GM12878 (cell line): ENCODE measurements around the gene ST6GALNAC3. TPM values are rescaled to one million over a fixed set of nuclear protein-coding genes. Genes with fewer than 3 reads are reported as not detected.

Source experiments
- ATAC-seq: fragments of 200-7000 bp; cut with Tn5 transposase; 3 replicates; pipeline ENCODE4 v1.9.1; 2020; ENCODE audit warnings: mild to moderate bottlenecking, moderate library complexity
- BruUV-seq: library from RNA; stranded (reverse); fragments of 400-500 nt; replicated peaks from 2 replicates; lab custom pipeline; 2021; lab: Mats Ljungman, UMichigan
- CTCF ChIA-PET: fragments of 300-600 bp; sonication (Branson Sonifier 250); formaldehyde crosslinking; extraction: SDS; loops from one replicate; lab custom pipeline; 2021; ENCODE audit warnings: inconsistent platforms; lab: Yijun Ruan, JAX
- POLR2A ChIA-PET: fragments of 350-600 bp; formaldehyde crosslinking; extraction: SDS; loops from one replicate; lab custom pipeline; 2021; ENCODE audit warnings: inconsistent platforms; lab: Charles Lee
- RAD21 ChIA-PET: fragments of 300-600 bp; sonication (Branson Sonifier 250); formaldehyde crosslinking; loops from one replicate; lab custom pipeline; 2023; ENCODE audit warnings: antibody characterized with exemption; ENCODE audit not compliant: unreplicated experiment; lab: Charles Lee
- SMC1A ChIA-PET: fragments of 300-600 bp; sonication (Branson Sonifier 250); formaldehyde crosslinking; loops from one replicate; lab custom pipeline; 2023; ENCODE audit not compliant: unreplicated experiment, uncharacterized antibody; lab: Charles Lee
- DNase-seq: peaks from one replicate; pipeline ENCODE4 v3.0.0-alpha.2; 2011; ENCODE audit warnings: low read depth, low spot score
- FAIRE-seq: peaks from 3 replicates; lab custom pipeline; 2011; peaks lifted over from hg19 to GRCh38; lab: Jason Lieb, UNC
- H2AFZ ChIP-seq: 2 replicates; pipeline ENCODE4 v1.6.0; 2011; ENCODE audit warnings: low read depth, low read length, control low read depth; ENCODE audit not compliant: control insufficient read depth
- H3K27ac ChIP-seq: 2 replicates; pipeline ENCODE4 v1.5.1; 2011; ENCODE audit warnings: control low read depth; ENCODE audit not compliant: control insufficient read depth, insufficient read depth
- H3K27me3 ChIP-seq, 2 experiments: replicated peaks in 1 of 2; 2 replicates each; pipeline versions ENCODE4 v1.6.0 to v1.6.1; 2011; ENCODE audit warnings: low read length in 1 of 2; ENCODE audit not compliant: control insufficient read depth in 2 of 2, insufficient read depth in 2 of 2
- H3K36me3 ChIP-seq, 2 experiments: 2 replicates each; pipeline ENCODE4 v1.5.1; 2011; ENCODE audit warnings: low read length in 1 of 2; ENCODE audit not compliant: control insufficient read depth in 2 of 2, insufficient read depth in 2 of 2
- H3K4me1 ChIP-seq: 2 replicates; pipeline ENCODE4 v1.6.1; 2011; ENCODE audit warnings: mild to moderate bottlenecking, low read length, moderate library complexity, mixed read lengths; ENCODE audit not compliant: control insufficient read depth, insufficient read depth
- H3K4me2 ChIP-seq: 2 replicates; pipeline ENCODE4 v1.6.0; 2011; ENCODE audit warnings: control low read depth; ENCODE audit not compliant: control insufficient read depth, insufficient read depth
- H3K4me3 ChIP-seq: fragments of 200-600 bp; sonication (generic); 2 replicates; pipeline ENCODE4 v1.5.1; 2016
- H3K79me2 ChIP-seq: 2 replicates; pipeline ENCODE4 v1.6.0; 2011; ENCODE audit warnings: low read length; ENCODE audit not compliant: control insufficient read depth, insufficient read depth
- H3K9ac ChIP-seq: 2 replicates; pipeline ENCODE4 v1.8.0; 2011; ENCODE audit warnings: low read length, control low read depth, mixed read lengths; ENCODE audit not compliant: control insufficient read depth, insufficient read depth
- H3K9me3 ChIP-seq: replicated peaks from 3 replicates; pipeline ENCODE4 v1.5.1; 2011; ENCODE audit warnings: mild to moderate bottlenecking, low read length; ENCODE audit not compliant: control insufficient read depth, insufficient read depth
- H4K20me1 ChIP-seq: 2 replicates; pipeline ENCODE4 v1.6.0; 2011; ENCODE audit not compliant: control insufficient read depth, insufficient read depth
- ATF3 ChIP-seq: IDR thresholded peaks from 2 replicates; pipeline ENCODE4 v1.6.1; 2011; ENCODE audit warnings: low read depth, mild to moderate bottlenecking, low read length, moderate library complexity, borderline replicate concordance; ENCODE audit errors: extremely low read depth
- EGR1 ChIP-seq, 2 experiments: IDR thresholded peaks; 1 replicate in 1 of 2; 2 replicates in 1 of 2; pipeline ENCODE4 v1.6.1; 2011 to 2012; ENCODE audit warnings: low read depth in 2 of 2, low read length in 2 of 2, borderline replicate concordance in 1 of 2, mild to moderate bottlenecking in 1 of 2, moderate library complexity in 1 of 2
- ELK1 ChIP-seq: IDR thresholded peaks from 2 replicates; pipeline ENCODE4 v1.6.1; 2012; ENCODE audit warnings: low read depth, low read length, improper control_type of control experiment
- EZH2 ChIP-seq: IDR thresholded peaks from 2 replicates; pipeline ENCODE4 v1.6.1; 2012; ENCODE audit warnings: low read depth, mild to moderate bottlenecking, control low read depth, inconsistent platforms, low read length, borderline replicate concordance; ENCODE audit not compliant: control insufficient read depth
- IRF4 ChIP-seq: IDR thresholded peaks from 2 replicates; pipeline ENCODE4 v1.6.1; 2011; ENCODE audit warnings: low read depth, low read length
- KLF5 ChIP-seq: fragments of 450-650 bp; IDR thresholded peaks from 2 replicates; pipeline ENCODE4 v1.6.1; 2014; ENCODE audit warnings: mild to moderate bottlenecking; ENCODE audit not compliant: partially characterized antibody
- NR2F1 ChIP-seq: fragments of 450-650 bp; conservative IDR thresholded peaks from 2 replicates; pipeline ENCODE4 v1.6.1; 2017; ENCODE audit warnings: mild to moderate bottlenecking
- STAT1 ChIP-seq: fragments of 450-650 bp; conservative IDR thresholded peaks from 2 replicates; pipeline ENCODE4 v1.6.1; 2014; ENCODE audit warnings: antibody characterized with exemption, mild to moderate bottlenecking
- TAF1 ChIP-seq: IDR thresholded peaks from 2 replicates; pipeline ENCODE4 v1.6.1; 2011; ENCODE audit warnings: mild to moderate bottlenecking, low read depth, low read length, borderline replicate concordance
- TCF3 ChIP-seq: IDR thresholded peaks from 2 replicates; pipeline ENCODE4 v1.6.1; 2012; ENCODE audit warnings: low read depth, mild to moderate bottlenecking, low read length, borderline replicate concordance; ENCODE audit not compliant: insufficient read depth
- ZBTB11 ChIP-seq: fragments of 450-650 bp; formaldehyde crosslinking; IDR thresholded peaks from 2 replicates; pipeline ENCODE4 v1.5.0; 2022; ENCODE audit warnings: mild to moderate bottlenecking, missing genetic modification characterization
- in situ Hi-C: fragments of 300-500 bp; cut with MboI; formaldehyde crosslinking; loops from 9 replicates; pipeline ENCODE4 v1.14.3; 2018; ENCODE audit warnings: mixed read lengths
- intact Hi-C: fragments of 100-400 bp; cut with micrococcal nuclease; formaldehyde crosslinking; loops from one replicate; pipeline ENCODE4 v1.14.2; 2022; ENCODE audit not compliant: unreplicated experiment
- polyA plus RNA-seq, 11 experiments: library from polyadenylated mRNA; depleted of rRNA in 4 of 11; unstranded in 6 of 11; stranded (reverse) in 5 of 11; fragments of >200 nt; fragmentation: Nextera tagmentation in 4 of 11; fragmentation: Illumina TruSeq in 1 of 11; extraction: Ambion mirVana in 4 of 11; extraction: Trizol in 1 of 11; gene quantifications; 1 replicate in 1 of 11; 2 replicates in 10 of 11; pipeline versions ENCODE4 v1.2.1 to v1.2.3, GENCODE V29; 2011 to 2016; ENCODE audit warnings: inconsistent platforms in 2 of 11, missing spikeins in 2 of 11, low read depth in 1 of 11
- total RNA-seq, 4 experiments: library from RNA; depleted of rRNA in 3 of 4; stranded (reverse); fragments of >200 nt in 3 of 4; fragmentation: Illumina TruSeq in 1 of 4; extraction: Trizol in 1 of 4; gene quantifications; 2 replicates each; pipeline versions ENCODE4 v1.2.1 to v1.2.3, GENCODE V29; 2013 to 2021
- TF ChIP-seq, protein P1 (sequence below): fragments of 450-650 bp; IDR thresholded peaks from 2 replicates; pipeline ENCODE4 v1.6.1; 2016; ENCODE audit warnings: mild to moderate bottlenecking, moderate library complexity, borderline replicate concordance

Gene ST6GALNAC3
- total and polyA plus RNA-seq, 10 of the 15 experiments (the other 5 are each of a cell fraction or from before 2014, with no cell fraction given), result 0.04 to 0.68 (median 0.18) TPM; not detected in 3

GRCh38 chr1:76477156-76477555 is 402.6 kb downstream of the ST6GALNAC3 start:
- in situ Hi-C loops, result no loop called here
- TF ChIP-seq KLF5 (no peak), EZH2 (no peak), ELK1 (no peak), ZBTB11 (CRISPR knock-in tag) (no peak), EGR1 (IDR thresholded peaks at IDR 0.05; ENCODE audit: borderline replicate concordance in 1 of 2, low read depth in 2 of 2, low read length in 2 of 2) (no peak), ATF3 (no peak), IRF4 (no peak), NR2F1 (no peak), TAF1 (no peak), TCF3 (no peak), STAT1 (no peak)
- TF ChIP-seq, protein P1, sequence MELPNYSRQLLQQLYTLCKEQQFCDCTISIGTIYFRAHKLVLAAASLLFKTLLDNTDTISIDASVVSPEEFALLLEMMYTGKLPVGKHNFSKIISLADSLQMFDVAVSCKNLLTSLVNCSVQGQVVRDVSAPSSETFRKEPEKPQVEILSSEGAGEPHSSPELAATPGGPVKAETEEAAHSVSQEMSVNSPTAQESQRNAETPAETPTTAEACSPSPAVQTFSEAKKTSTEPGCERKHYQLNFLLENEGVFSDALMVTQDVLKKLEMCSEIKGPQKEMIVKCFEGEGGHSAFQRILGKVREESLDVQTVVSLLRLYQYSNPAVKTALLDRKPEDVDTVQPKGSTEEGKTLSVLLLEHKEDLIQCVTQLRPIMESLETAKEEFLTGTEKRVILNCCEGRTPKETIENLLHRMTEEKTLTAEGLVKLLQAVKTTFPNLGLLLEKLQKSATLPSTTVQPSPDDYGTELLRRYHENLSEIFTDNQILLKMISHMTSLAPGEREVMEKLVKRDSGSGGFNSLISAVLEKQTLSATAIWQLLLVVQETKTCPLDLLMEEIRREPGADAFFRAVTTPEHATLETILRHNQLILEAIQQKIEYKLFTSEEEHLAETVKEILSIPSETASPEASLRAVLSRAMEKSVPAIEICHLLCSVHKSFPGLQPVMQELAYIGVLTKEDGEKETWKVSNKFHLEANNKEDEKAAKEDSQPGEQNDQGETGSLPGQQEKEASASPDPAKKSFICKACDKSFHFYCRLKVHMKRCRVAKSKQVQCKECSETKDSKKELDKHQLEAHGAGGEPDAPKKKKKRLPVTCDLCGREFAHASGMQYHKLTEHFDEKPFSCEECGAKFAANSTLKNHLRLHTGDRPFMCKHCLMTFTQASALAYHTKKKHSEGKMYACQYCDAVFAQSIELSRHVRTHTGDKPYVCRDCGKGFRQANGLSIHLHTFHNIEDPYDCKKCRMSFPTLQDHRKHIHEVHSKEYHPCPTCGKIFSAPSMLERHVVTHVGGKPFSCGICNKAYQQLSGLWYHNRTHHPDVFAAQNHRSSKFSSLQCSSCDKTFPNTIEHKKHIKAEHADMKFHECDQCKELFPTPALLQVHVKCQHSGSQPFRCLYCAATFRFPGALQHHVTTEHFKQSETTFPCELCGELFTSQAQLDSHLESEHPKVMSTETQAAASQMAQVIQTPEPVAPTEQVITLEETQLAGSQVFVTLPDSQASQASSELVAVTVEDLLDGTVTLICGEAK, result no peak

More at GRCh38 chr1:76477156-76477555, 402.6 kb downstream of the ST6GALNAC3 start:
- H3K4me1 ChIP-seq, result no peaks in the 10 kb centered on the region
- no peak overlapping the region for H3K27ac ChIP-seq
- no peak overlapping the region for H2AFZ ChIP-seq
- no peak overlapping the region for H3K4me3 ChIP-seq
- ChIA-PET SMC1A (no interaction called here), RAD21 (no interaction called here), POLR2A (no interaction called here), CTCF (interaction anchor here (1.5 kb wide), 1 partner anchor 9 kb away, joined by 5 read pairs; no protein-coding TSS in a partner anchor)
- H3K27me3 ChIP-seq, result no peaks in the 10 kb centered on the region
- H3K79me2 ChIP-seq, result no peaks in the 10 kb centered on the region
- no peak for DNase-seq
- no peak overlapping the region for H3K4me2 ChIP-seq
- no peak for ATAC-seq
- no TSS peak for BruUV-seq
- no peaks in the 10 kb centered on the region for H3K36me3 ChIP-seq
- H3K9ac ChIP-seq, result no peak overlapping the region
- FAIRE-seq, result no peak
- intact Hi-C loops, result no loop called here
- H3K9me3 ChIP-seq, result no peaks in the 10 kb centered on the region
- H4K20me1 ChIP-seq, result no peaks in the 10 kb centered on the region
